CD4-positive, alpha-beta T cell treated with Interleukin-17A for 1 hour (primary cell): Measurements from ENCODE around the gene PPFIBP1.
A peak's percentile ranks its signal among the peaks of the same experiment; 100 is the strongest.

Source experiments
- DNase-seq: peaks from one replicate; pipeline ENCODE4 v3.0.0-alpha.2; 2020

Gene PPFIBP1

DNA sequence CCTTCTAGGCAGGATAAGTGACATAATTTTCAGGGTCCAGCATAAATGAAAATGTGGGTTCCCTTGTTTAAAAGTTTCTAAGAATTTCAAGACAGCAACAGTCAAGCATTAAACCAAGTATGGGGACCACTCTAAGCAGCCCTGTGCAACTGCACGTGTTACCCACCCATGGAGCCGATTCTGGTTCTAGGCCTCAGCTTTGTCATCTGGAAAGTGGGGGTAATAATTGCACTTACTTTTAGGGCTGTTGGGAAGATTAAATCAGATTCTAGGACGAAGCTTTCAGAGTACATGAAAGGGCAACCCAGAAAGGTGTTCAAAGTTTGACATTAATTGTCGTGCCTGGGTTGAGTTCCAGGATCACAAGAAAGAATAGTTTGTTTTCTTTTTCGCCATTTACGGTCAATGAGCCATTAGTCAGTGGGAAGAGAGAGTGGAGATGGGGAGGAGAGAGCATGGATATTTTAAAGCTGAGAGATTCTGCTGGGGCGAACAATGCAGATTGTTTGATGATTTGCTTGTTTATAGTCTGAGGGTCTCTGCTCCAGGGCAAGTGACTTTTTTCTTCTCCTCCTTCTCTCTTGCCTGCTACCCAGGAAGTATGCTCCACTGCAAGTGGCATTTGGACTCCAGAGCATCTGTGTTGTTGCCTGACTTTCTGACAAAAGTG is 10.7 kb upstream of the PPFIBP1 start:
- DNase-seq, result no peak

DNA sequence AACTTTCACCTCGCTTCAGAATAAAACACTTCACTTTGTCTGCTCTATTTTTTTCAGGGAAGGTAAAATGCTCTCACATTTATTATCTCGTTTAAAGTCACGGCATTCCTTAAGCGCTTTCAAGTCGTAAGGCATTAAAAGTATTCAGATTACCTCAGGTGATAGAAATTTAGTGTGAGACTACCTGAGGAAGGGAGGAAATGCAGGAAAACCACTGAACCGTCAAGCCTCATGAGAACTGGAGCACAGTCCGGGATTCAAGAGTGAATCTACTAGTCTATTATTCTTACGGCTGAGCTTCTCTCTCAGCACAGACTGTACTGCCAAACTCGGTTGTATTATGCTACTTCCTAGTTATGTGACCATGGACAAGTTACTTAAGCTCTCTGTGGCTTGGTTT is 8.3 kb upstream of the PPFIBP1 start:
- no peak for DNase-seq

DNA sequence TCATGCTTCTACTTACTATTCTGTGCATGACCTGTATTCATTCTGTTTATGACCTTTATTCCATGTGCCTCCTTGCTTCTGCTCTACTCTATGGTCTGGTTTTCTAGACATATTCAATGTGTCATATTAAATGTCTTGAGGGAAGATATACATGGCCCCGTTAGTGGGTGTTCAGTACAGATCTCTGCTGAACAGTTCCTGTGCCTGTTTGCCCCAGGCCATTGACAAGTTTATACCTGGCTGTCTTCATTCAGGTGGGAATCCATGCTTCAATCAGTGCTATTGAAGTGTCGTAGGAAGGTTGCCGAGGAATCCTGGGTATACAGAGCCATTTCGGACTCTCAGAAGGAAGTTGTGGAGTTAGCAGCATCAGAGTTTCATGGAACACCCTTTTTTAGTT is 7.4 kb upstream of the PPFIBP1 start:
- no peak for DNase-seq

DNA sequence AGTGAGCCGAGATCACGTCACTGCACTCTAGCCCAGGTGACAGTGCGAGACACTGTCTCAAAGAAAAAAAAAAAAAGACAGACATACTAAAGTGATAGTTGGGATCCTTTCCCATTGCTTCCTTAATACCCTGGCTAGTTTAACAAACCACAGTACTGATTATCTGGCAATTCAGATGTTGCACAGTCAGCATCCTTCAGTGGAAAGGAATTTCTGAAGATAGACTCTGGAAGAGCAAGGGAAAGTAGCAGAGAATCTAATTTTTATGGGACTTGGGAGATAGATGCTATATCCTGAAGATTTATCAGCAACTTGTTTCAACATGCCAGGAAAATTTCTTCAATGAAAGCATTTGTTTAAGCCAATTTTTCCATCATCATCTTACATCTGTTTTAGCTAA is 6.5 kb upstream of the PPFIBP1 start:
- no peak for DNase-seq

DNA sequence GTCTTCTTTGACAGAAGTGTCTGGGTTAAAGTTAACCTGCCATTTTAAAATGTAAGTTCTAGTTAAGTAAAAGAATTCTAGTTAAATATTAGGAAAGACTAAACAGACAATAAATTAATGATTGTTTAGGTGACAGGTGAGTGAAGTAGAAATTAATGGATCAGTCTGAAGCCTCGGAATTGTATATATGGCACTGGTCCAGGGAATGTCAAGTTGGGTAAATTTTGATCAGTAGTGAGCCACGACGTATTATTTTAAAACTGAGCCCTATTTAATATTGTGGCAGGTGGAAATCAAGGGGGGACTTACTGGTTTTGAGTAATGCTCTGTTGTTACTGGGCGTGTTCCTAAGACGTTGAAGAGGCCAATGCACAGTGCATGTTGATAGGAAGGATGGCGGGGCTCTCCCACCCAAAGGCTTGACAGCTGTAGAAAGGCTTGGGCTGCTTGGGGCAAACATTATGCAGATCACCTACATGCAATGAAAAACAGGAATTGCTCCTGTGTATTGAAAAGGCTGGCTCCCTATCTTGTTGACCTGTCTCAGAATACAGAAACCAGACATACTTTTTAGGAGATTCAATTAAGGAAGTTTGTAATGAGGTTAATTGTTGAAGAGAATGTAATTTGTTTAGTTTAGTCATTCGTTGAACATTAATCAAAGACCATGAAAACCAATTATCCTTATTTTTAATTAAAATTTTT is 5.9 kb upstream of the PPFIBP1 start:
- no peak for DNase-seq

DNA sequence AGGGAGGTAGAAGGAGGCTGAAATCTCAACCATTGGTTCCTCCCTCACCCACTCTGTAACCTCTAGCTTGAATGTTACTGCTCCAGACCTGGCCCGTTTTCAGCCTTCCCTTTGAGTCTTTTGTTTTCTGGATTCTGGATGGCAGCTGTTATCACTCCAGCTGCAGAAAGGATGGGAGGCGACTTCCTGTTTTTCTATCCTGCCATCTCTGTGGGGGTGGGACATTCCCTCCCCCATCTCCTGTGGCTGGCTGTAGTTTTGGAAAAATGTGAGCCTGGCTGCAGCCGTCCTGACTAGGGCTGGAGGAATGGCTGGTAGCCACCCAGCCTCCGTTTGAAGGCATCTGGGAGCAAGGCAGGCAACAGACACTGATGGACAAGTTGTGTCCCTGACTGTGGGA is 2.9 kb upstream of the PPFIBP1 start:
- DNase-seq, result no peak

DNA sequence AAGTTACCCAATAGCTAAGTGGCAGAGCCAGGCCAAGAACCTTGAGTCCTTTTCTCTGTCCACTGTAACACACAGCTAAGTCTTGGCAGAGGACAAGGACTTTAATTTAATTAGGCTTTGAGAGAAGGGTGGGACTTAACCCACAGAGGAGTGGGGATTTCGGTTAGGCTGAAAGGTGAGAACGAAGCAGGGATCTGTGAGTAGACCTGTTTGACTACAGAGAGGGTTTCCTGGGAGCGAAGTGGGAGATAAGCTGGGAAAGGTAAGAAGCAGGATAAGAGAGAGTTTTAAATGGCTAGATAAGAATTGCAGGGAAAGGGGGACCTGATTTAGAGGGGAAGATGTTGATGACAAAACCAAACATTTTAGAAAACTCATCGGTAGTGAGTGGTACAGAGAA is 2.0 kb upstream of the PPFIBP1 start:
- no peak for DNase-seq

DNA sequence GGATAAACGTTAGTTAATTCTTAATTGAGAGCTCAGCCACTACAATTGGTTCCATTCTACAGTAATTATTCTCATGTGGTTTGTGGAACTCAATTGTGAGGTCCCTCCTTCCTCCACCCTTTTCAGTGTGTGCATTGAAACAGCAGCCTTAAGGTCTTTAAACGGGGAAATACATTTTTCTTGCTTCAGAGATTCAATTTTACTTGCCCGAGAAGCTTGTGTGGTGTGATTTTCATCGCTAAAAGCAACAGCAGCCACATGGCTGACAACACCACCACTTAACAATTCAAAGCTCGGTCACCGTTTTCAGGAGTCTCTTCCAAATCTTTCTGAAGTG is 733 bp upstream of the PPFIBP1 start:
- no peak for DNase-seq

DNA sequence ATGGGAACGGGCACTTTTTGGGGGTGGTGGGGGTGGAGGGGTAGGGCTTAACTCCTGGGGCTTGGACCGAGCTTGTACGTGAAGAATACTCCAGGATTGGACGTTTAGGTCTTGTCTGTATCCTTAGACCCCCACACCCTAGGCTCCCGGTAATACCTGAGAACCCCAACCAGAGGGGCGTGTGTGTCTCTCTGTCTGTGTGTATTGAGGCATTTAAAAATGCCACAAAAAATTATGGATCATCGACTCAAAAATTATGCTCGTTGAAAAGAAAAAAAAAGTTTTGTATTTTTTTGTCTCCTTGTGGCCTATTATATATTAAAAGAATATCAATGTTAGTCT is 459 bp downstream of the PPFIBP1 start:
- DNase-seq, result no peak

DNA sequence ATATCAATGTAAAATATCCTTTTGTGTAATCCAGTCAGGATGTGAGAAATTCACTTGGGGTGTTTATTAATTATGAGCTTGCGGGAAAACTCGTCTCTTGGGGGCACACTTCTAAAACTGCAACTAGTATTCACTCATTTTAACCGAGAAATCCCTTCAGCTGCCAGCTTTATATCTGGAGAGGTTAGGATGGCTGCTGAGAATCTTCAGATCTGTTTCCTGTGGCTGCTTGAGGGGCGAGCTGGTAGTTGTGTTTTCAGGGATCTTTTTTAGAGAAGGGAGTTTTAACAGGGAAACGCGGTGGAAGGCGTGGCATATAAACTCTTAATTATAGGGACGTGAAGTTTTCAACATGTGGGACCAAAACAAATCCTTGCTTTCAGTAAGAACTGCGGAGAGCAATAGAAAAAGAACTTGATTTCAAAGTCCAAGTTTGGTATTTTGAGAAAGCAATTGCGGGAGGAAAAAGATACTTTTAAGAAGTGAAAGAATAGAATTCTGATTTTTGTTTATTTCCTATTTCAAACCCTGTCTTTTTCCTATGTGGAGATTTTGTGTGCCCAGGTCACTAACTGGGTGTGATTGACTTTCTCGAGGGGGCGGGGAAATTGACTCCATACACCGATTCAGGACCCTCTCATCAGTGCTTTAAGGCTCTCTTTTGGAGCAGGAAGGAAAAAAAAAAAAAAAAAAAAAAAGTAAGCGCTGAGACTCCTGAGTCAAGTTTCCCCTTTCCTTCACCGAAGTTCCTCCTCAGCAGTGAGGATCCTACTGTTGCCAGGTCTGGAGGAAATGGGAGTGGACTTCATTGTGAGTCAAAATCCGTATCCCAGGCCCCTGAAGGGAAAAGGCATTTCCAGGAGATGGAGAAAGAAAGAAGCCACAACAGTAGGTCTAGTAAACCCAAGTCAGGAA is 1.1 kb downstream of the PPFIBP1 start:
- DNase-seq, result no peak

DNA sequence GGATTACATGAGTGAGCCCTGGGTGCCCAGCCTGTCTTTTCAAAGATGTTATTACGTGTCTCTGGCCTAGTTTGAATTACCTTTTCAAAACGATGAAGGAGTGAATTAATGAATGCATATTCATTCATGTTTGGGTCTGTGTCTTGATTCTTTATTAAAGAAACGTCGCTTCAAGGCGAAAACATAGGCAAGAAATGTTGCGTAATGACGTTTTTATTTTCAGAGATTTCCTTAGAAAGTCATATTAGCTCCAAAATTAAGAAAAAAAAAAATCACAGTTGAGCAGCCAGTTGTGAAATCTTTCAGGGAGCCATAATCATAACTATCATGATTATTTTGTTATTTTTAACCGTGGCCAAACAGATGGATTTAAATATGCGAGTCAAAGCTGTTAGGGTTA is 3.5 kb downstream of the PPFIBP1 start:
- no peak for DNase-seq

DNA sequence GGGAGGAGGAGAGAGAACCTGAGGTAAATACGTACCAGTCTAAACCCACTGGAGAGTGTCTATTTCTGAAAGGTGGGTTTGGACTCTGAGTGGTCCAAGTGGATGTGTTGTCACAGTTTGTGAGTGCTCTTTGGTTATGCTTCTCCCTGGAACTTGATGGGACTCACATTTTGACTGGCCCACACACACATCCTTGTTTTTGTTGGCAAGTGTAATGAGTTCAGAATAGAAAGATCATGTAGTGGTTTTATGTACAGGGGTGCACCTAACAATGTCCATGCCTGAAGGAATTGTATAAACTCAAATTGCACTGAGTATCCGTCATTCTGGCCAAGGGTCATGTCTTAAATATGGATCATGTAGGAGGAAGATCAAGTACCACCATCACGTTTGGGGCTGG is 4.8 kb downstream of the PPFIBP1 start:
- DNase-seq, result no peak

DNA sequence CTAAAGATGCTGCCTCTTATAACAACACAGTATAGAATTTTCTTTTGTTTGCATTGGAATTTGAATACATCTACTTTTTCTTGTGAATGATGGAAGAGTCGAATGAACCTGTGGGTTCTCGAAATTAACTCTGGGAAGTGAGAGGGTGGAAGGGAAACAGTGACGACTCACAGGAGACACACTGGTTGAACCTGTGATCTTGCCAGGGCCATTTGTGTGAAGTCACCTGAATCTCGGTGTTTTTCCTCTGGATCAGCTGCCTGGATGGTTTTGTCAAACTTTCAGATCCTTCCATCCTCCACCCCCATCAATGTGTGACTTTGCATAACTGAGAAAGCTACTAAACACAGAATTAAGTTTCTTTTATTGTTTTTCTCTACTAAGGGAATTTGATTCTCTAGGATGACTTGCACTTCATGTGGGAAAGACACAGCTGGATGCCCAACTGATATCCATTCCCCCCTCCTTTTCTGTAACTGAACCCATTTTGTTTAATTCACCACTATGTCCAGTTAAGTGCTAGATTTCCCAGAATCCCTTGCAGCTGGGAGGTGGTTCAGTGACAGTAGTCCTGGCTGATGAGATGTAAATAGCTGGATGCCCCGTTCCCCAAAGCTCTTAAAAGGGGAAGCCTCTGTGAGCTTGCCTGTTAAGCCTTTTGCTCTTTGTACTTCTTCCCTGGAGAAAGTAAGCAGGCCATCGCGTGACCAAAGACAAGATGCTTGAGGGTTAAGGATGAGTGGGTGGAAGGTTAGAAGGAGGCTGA is 6.3 kb downstream of the PPFIBP1 start:
- DNase-seq, result no peak

DNA sequence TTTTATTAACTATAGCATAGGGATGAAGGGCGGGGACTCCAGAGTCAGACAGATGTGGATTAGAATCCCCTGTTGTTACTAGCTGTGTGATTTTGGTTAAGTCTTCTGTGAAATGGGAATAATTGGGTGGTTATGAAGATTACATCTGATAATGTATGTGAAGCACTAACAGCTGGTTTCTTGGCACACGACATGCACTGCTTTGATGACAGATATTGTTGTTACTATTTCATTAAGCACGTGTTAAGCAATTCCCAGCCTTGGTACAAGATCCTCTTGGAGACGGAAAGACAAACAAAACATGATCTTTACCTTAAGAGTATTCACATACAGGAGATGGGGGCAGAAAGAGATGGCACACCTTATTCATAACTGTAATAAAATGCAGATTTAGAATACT is 7.9 kb downstream of the PPFIBP1 start:
- DNase-seq, result no peak

DNA sequence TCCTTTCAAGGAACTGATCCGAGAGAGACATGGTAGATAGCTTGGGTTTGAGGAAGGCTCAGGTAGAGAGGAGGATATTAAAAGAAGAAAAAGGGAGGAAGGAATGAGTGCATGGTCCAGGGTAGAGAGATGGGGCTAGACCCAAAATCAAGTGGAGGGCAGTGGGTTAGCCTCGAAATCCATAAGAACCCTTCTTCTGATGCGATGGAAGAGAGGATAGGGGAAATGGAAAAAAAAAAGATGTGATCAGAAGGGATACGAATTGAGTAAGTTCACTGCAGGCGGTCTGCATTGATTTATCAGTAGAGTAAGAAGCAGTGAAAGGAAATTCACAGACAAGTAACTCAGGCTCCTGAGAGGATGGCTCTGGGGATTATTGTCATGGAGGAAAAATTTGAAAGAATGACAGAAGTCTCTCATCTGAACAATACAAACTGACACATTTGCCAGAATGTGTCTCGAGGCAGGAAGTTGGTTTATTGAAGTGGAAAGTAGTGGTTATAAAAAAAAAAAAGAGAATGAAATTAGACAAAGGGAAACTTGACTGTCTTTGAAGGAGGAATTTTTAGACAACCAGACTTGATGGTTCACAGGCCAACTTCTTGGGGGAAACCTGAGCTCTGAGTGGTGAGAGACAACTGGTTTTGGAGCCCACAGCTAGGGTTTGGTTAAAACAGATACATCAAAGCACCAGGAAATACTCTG is 10.2 kb downstream of the PPFIBP1 start:
- peak; percentile 25 for DNase-seq

DNA sequence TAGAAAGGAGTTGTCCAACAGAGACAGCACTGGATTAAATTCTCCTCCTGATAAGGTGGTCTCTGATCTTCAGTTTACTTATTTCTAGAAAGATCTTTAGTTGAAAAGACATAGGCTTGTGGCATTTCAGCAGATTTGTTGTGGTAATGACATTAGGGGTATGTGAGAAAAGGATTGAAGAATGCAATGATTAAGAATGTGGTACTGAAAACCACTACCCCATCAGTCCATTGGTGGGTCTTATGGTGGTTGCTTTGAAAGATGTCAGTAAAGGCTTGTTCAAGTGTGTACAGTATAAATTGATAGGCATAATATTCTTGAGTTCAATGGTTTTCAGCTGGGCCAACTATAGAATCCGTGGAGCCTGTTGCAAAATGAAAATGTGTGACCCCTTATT is 10.8 kb downstream of the PPFIBP1 start:
- DNase-seq, result no peak

DNA sequence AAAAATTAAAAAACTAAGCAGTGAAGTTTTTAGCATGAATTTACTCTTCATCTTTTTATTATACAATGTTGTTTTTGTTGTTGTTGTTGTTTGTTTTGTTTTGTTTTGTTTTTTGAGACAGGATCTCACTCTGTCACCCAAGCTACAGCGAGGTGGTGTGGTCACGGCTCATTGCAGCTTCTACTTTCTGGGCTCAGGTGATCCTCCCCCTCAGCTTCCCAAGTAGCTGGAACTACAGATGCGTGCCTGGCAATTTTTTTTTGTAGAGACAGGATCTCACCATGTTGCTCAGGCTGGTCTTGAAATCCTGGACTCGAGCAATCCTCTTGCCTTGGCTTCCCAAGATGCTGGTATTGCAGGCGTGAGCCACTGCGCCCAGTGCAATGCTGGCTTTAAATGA is 11.3 kb downstream of the PPFIBP1 start:
- DNase-seq, result no peak

DNA sequence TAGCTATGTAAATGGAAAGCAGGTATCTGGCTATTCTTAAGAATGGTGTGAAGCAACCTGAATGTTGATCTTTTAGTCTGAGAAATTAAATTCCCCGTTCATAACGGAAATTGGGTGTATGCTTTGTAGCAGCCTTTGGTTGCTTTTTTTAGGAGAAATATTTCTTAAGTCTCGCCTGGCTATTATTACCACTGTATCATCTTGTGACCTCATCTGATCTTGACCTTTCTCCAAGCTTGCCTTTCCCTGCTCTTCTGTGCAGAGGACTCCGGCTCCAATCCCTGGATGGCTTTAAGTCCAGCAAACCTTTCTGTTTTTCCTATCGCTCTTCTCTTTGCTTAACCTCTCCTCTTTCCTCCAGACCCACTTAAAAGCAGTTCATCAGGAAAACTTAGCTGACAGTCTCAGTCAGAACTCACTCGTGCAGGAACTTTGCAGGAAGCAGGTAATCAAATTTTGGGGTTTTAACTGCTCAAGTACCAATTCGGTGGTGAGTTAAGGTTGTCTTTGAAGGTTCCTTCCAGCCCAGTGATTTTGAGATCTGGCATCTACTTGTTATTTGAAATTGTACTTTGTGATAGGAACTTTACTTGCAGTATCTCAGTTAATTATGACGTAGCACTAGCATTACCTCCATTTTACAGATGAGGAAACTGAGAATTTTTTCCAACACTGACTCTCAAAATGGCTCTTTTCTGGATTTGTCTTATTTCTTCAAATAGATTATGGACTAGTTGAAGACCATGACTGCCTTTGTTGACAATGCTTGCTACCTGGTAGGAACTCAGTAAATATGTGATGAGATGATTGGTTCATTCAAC is 14.1 kb downstream of the PPFIBP1 start:
- DNase-seq, result no peak

DNA sequence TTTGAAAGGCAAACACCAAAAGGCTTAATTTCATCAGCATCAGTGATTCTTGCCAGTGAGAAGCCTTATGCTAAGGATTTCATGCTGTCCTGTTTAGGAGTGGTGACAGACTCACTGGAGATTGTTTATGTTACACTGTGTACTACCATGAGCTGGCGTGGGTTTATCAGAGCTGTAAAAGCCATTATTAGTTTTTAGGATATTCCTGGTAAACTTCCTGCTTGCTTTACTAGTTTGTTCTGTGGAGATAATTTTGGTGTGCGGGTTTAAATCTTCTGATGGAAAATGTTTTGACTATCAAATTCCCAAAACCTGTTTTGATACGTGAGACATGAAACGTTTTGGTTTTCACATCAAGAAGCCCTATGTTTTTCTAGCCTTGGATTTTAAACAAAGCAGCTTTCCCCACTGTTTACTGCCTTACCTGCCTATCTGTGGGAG is 15.2 kb downstream of the PPFIBP1 start:
- no peak for DNase-seq

DNA sequence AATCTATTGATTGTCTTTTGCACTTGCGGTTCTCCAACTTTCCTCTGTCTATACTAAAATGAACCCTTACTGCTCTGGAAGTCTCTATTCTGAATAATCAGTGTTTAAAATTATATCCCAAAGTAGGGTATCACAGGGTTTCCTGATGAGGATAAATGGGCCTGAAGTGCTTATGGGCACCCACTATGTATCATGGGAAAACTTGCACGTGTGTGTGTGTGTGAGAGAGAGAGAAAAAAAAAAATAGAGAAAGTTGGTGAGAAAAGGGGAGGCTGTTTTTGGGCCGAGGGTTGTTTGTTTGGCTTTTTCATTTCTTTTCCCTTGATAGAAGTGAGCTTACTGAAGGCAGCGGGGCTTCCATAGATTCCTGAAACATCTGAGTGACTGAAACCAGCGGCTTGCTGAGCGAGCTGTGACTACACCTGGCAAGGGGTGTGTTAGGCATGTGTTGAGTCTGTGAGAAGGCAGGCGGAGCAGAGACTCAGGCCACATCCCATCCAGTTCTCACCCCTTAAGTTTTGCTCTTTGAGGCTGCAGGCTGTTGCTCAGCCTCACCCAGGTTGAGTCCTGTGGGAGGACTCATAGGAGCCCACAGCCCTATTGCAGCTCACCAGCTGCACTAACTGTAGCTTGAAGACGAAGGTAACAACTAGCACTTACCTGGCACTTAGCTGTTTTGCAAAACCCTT is 17.2 kb downstream of the PPFIBP1 start:
- DNase-seq, result no peak

DNA sequence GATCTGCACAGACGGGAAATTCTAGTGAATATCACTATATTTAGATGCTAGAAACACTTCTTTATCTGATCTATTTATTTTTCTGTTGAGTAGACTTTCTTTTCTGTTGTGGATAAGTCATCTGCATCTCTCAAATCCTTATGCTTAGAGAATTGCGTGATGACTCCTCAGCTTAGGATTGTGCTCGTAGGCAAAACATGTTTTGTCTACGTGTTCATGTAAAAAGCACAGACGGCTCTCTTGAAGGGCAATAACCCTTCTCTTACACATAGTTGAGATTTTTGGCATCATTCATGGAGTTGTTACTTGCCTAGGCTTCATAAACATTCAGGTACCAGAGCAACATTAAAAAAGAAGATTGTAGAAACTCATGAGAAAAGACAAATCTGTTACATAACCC is 18.6 kb downstream of the PPFIBP1 start:
- no peak for DNase-seq
